T-helper 2 cell treated with Interferon-gamma antibody and Interleukin-4, amounts not matched to agents 100 ng/mL and 5 ng/mL, for 36 hours (primary cell): ENCODE data around the gene MKRN2OS. TPM values are rescaled to one million over a fixed set of nuclear protein-coding genes. Genes with fewer than 3 reads are reported as not detected.
"Not testable (repeated sequence)": the region's sequence is repeated elsewhere in the genome, so short reads cannot be mapped to it uniquely, and the experiment has no call there.

Source experiments
- intact Hi-C: fragments of 100-400 bp; cut with micrococcal nuclease; formaldehyde crosslinking; loops from one replicate; pipeline ENCODE4 v1.15.1; 2023
- total RNA-seq: library from RNA; stranded (reverse); gene quantifications from 2 replicates; pipeline ENCODE4 v1.2.3, GENCODE V29; 2022

Gene MKRN2OS
- total RNA-seq, 1 donor from 2014 or later: not detected

GRCh38 chr3:12562451-12562850, 17.2 kb upstream of the MKRN2OS start:
- intact Hi-C loops: no loop called here

- intact Hi-C loops: no loop called here
Observed at GRCh38 chr3:12561397-12561796, 16.1 kb upstream of the MKRN2OS start.

GRCh38 chr3:12560505-12561190, 15.3 kb upstream of the MKRN2OS start:
- intact Hi-C loops: no loop called here

- intact Hi-C loops: no loop called here
Observed at GRCh38 chr3:12559520-12559919, 14.2 kb upstream of the MKRN2OS start.

GRCh38 chr3:12558706-12559105, 13.4 kb upstream of the MKRN2OS start:
- intact Hi-C loops: no loop called here

GRCh38 chr3:12557473-12558100, 12.3 kb upstream of the MKRN2OS start:
- intact Hi-C loops: loop anchor here (1.0 kb wide), 3 partner anchors 73 to 163 kb away; partner anchors contain the start of gene TSEN2

GRCh38 chr3:12556690-12557472, 11.6 kb upstream of the MKRN2OS start, which contains the start of gene MKRN2:
Gene MKRN2, plus strand, starts transcription at chr3:12557087. Its CDS starts 64 bp downstream, at chr3:12557151.
- intact Hi-C loops: loop anchor here (1.0 kb wide), 3 partner anchors 73 to 163 kb away; partner anchors contain the start of gene TSEN2

GRCh38 chr3:12556314-12556689, 11.0 kb upstream of the MKRN2OS start:
- intact Hi-C loops: no loop called here

- intact Hi-C loops: no loop called here
Observed at GRCh38 chr3:12553921-12554391, 8.7 kb upstream of the MKRN2OS start.

- intact Hi-C loops: no loop called here
Observed at GRCh38 chr3:12549971-12550760, 4.9 kb upstream of the MKRN2OS start.

GRCh38 chr3:12544652-12545472, 437 bp downstream of the MKRN2OS start:
- intact Hi-C loops: no loop called here

GRCh38 chr3:12543497-12543896, 1.8 kb downstream of the MKRN2OS start:
- intact Hi-C loops: not testable (repeated sequence)

GRCh38 chr3:12541625-12542024, 3.7 kb downstream of the MKRN2OS start:
- intact Hi-C loops: no loop called here

- intact Hi-C loops: no loop called here
Observed at GRCh38 chr3:12536423-12536822, 8.9 kb downstream of the MKRN2OS start.

- intact Hi-C loops: no loop called here
Observed at GRCh38 chr3:12532182-12532581, 13.1 kb downstream of the MKRN2OS start.

GRCh38 chr3:12527757-12528143, 17.5 kb downstream of the MKRN2OS start:
- intact Hi-C loops: no loop called here

- intact Hi-C loops: no loop called here
Observed at GRCh38 chr3:12522721-12523120, 22.6 kb downstream of the MKRN2OS start.

- intact Hi-C loops: no loop called here
Observed at GRCh38 chr3:12521010-12521409, 24.3 kb downstream of the MKRN2OS start.

- intact Hi-C loops: no loop called here
Observed at GRCh38 chr3:12518261-12519028, 26.9 kb downstream of the MKRN2OS start.
